Measurements from ENCODE around the gene CMKLR1.

CMKLR1 gene

DNA sequence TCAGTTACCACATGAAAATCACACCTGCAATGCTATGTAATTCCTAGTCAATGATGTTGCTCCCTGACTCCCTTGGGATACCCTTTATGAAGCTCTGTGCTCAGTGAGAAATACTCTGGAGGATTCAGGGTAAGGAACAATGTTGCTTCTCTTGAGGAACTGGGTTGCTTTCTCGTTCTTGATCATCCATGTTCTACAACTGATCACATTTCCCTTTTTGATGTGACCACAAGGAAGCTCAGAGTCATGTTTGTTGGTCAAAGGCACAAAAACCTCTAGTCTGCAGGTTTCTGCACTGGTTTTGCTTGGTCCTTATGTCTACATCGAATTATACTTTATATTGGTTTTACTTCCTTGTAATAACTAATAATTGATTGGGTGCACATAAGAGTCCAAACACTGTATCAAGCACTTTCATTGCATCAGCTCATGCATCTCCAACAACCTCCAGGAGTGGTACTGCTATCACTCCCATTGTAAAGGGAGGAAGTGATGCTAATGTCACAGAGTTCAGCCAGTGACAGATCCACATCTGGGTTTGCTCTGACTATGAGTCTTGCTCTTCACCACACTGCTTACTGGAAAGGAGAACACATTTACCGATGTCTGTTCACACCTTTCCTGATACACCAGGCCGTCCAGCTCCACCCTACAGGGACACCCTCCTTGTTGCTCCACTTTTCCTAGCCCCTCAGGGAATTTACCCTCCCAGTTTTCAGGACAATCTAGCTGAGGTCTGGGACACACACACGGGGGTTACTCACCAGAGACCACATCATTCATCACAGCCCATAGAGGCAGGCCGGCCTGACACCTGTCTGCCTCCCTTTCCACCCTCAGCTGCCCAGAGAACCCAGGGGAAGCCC is 41.0 kb downstream of the CMKLR1 start:
- Histone ChIP-seq H3K9ac (ENCODE audit: low read length) (no peak overlapping the region), H3K27me3 (ENCODE audit: insufficient read depth, low read length) (no peaks in the 10 kb centered on the region), H4K20me1 (ENCODE audit: insufficient read depth, low read length) (no peaks in the 10 kb centered on the region), H3K9me2 (ENCODE audit: low read depth, low read length) (no peaks in the 10 kb centered on the region), H3F3A (ENCODE audit: insufficient read depth, low read length) (no peaks in the 10 kb centered on the region), H3K36me3 (ENCODE audit: insufficient read depth, low read length) (no peaks in the 10 kb centered on the region), H3K9me3 (ENCODE audit: low read length) (no peaks in the 10 kb centered on the region), H3K4me3 (ENCODE audit: low read depth, low read length, poor library complexity, severe bottlenecking) (no peak overlapping the region), H2AFZ (ENCODE audit: low read length) (no peak overlapping the region), H3K79me2 (ENCODE audit: insufficient read depth, low read length) (no peaks in the 10 kb centered on the region), H3K4me1 (ENCODE audit: insufficient read depth, low read length, severe bottlenecking) (no peaks in the 10 kb centered on the region), H3K4me2 (ENCODE audit: low read length) (no peak overlapping the region), H3K27ac (ENCODE audit: low read depth, low read length, poor library complexity, severe bottlenecking) (no peak overlapping the region)
- TF ChIP-seq CTCF (IDR thresholded peaks at IDR 0.05; ENCODE audit: low read length) = no peak
- TF ChIP-seq EZH2 (IDR thresholded peaks at IDR 0.05; ENCODE audit: borderline replicate concordance, low read length) = no peak

DNA sequence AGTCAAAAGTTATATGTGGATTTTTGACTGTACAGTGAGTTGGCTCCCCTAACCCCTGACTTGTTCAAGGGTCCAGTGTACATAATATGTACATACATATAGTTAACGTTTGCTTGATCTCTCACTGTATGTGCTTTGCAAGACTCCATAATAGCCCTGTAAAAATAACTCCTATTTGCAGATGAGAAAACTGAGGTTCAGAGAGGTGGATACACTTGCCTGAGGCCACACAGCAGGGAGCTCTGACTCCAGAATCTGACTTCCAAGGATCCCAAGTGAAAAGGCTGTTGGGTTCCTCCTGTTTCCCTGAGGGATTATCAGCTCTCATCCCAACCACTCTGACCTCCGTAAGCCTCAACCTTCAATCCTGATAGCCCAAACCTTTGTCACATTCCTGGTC is 41.7 kb downstream of the CMKLR1 start:
- Histone ChIP-seq H3K4me1 (ENCODE audit: insufficient read depth, low read length, severe bottlenecking) (no peaks in the 10 kb centered on the region), H3K4me2 (ENCODE audit: low read length) (no peak overlapping the region), H3K4me3 (ENCODE audit: low read depth, low read length, poor library complexity, severe bottlenecking) (no peak overlapping the region), H2AFZ (ENCODE audit: low read length) (no peak overlapping the region), H4K20me1 (ENCODE audit: insufficient read depth, low read length) (no peaks in the 10 kb centered on the region), H3K27ac (ENCODE audit: low read depth, low read length, poor library complexity, severe bottlenecking) (no peak overlapping the region), H3F3A (ENCODE audit: insufficient read depth, low read length) (no peaks in the 10 kb centered on the region), H3K9me3 (ENCODE audit: low read length) (no peaks in the 10 kb centered on the region), H3K9me2 (ENCODE audit: low read depth, low read length) (no peaks in the 10 kb centered on the region), H3K27me3 (ENCODE audit: insufficient read depth, low read length) (no peaks in the 10 kb centered on the region), H3K36me3 (ENCODE audit: insufficient read depth, low read length) (no peaks in the 10 kb centered on the region), H3K9ac (ENCODE audit: low read length) (no peak overlapping the region), H3K79me2 (ENCODE audit: insufficient read depth, low read length) (no peaks in the 10 kb centered on the region)
- no peak for TF ChIP-seq EZH2 (IDR thresholded peaks at IDR 0.05; ENCODE audit: borderline replicate concordance, low read length)
- TF ChIP-seq CTCF (IDR thresholded peaks at IDR 0.05; ENCODE audit: low read length) = no peak

GRCh38 chr12:108296945-108297344 is 42.2 kb downstream of the CMKLR1 start:
- H3K9me3 ChIP-seq (ENCODE audit: low read length) = no peaks in the 10 kb centered on the region
- no peaks in the 10 kb centered on the region for H3K79me2 ChIP-seq (ENCODE audit: insufficient read depth, low read length)
- H3K9me2 ChIP-seq (ENCODE audit: low read depth, low read length) = no peaks in the 10 kb centered on the region
- no peak overlapping the region for H2AFZ ChIP-seq (ENCODE audit: low read length)
- no peaks in the 10 kb centered on the region for H3K4me1 ChIP-seq (ENCODE audit: insufficient read depth, low read length, severe bottlenecking)
- H3F3A ChIP-seq (ENCODE audit: insufficient read depth, low read length) = no peaks in the 10 kb centered on the region
- no peak overlapping the region for H3K27ac ChIP-seq (ENCODE audit: low read depth, low read length, poor library complexity, severe bottlenecking)
- no peak overlapping the region for H3K4me3 ChIP-seq (ENCODE audit: low read depth, low read length, poor library complexity, severe bottlenecking)
- H3K27me3 ChIP-seq (ENCODE audit: insufficient read depth, low read length) = no peaks in the 10 kb centered on the region
- H3K9ac ChIP-seq (ENCODE audit: low read length) = no peak overlapping the region
- H3K4me2 ChIP-seq (ENCODE audit: low read length) = no peak overlapping the region
- no peaks in the 10 kb centered on the region for H4K20me1 ChIP-seq (ENCODE audit: insufficient read depth, low read length)
- no peak for TF ChIP-seq EZH2 (IDR thresholded peaks at IDR 0.05; ENCODE audit: borderline replicate concordance, low read length)
- no peak for TF ChIP-seq CTCF (IDR thresholded peaks at IDR 0.05; ENCODE audit: low read length)
- H3K36me3 ChIP-seq (ENCODE audit: insufficient read depth, low read length) = no peaks in the 10 kb centered on the region
